Kidney (tissue), 14 donors: ENCODE measurements around the gene EPS8. TPM values are rescaled to one million over a fixed set of nuclear protein-coding genes. Genes with fewer than 3 reads are reported as not detected.

Experiments used
- DNase-seq, 5 donors: peaks; one replicate each; pipeline ENCODE4 v3.0.0-alpha.2; 2013 to 2020
- FAIRE-seq: peaks from 2 replicates; lab custom pipeline; 2012; peaks lifted over from hg19 to GRCh38; lab: Jason Lieb, UNC
- H3K27ac ChIP-seq, 2 donors: one replicate each; pipeline ENCODE4 v1.7.0; 2013; ENCODE audit warnings: low read depth in 2 of 2, low read length in 2 of 2, inconsistent platforms in 1 of 2
- H3K27me3 ChIP-seq: one replicate; pipeline ENCODE4 v1.7.1; 2013; ENCODE audit warnings: low read length, inconsistent platforms; ENCODE audit not compliant: control insufficient read depth, insufficient read depth
- H3K36me3 ChIP-seq, 3 donors: one replicate each; pipeline versions ENCODE4 v1.7.0 to v1.7.1; 2013; ENCODE audit warnings: low read length in 3 of 3, control low read depth in 1 of 3, inconsistent platforms in 1 of 3; ENCODE audit not compliant: insufficient read depth in 3 of 3, control insufficient read depth in 2 of 3
- H3K4me1 ChIP-seq, 3 donors: one replicate each; pipeline versions ENCODE4 v1.7.0 to v1.7.1; 2013; ENCODE audit warnings: low read length in 3 of 3, inconsistent platforms in 1 of 3, low read depth in 1 of 3; ENCODE audit not compliant: control insufficient read depth in 2 of 3, insufficient read depth in 2 of 3
- H3K4me3 ChIP-seq, 3 donors: one replicate each; pipeline versions ENCODE4 v1.7.0 to v1.8.1; 2013; ENCODE audit warnings: low read length in 3 of 3, control low read depth in 1 of 3, inconsistent platforms in 1 of 3
- H3K9ac ChIP-seq, 3 donors: one replicate each; pipeline versions ENCODE4 v1.7.0 to v1.7.1; 2013; ENCODE audit warnings: low read length in 3 of 3, control low read depth in 1 of 3, inconsistent platforms in 1 of 3
- H3K9me3 ChIP-seq, 3 donors: one replicate each; pipeline versions ENCODE4 v1.7.0 to v1.7.1; 2013; ENCODE audit warnings: low read length in 3 of 3, control low read depth in 1 of 3, inconsistent platforms in 1 of 3; ENCODE audit not compliant: control insufficient read depth in 2 of 3, insufficient read depth in 1 of 3
- intact Hi-C: fragments of 100-400 bp; cut with DNase I; formaldehyde crosslinking; loops from one replicate; pipeline ENCODE4 v1.11.1; 2022
- polyA plus RNA-seq: library from polyadenylated mRNA; stranded (reverse); fragments of 350-450 nt; fragmentation: Illumina TruSeq; extraction: RNeasy Lipid Tissue Mini Kit (QIAGEN cat#74804); gene quantifications from one replicate; pipeline ENCODE4 v1.2.3, GENCODE V29; 2014; ENCODE audit warnings: low read depth, low replicate concordance; ENCODE audit not compliant: insufficient read depth
- total RNA-seq: library from RNA; stranded (reverse); fragmentation: NEBNext Ultra II Directional; extraction: Animal tissue kit (Norgen Biotek cat#: 25700); gene quantifications from one replicate; pipeline ENCODE4 v1.2.1, GENCODE V29; 2021
- TF ChIP-seq, protein P1 (sequence below): IDR thresholded peaks from 3 replicates; pipeline ENCODE4 v1.5.1; 2012; ENCODE audit warnings: mild to moderate bottlenecking, moderate library complexity, borderline replicate concordance; ENCODE audit not compliant: insufficient read depth; ENCODE audit errors: extremely low read depth
- donor health status: control.
- donor health status: control.
- donor health status: control.
- donor health status: control.
- donor health status: control.
- donor health status: DM: yes; HTN: yes; CAD: no.
- donor health status: Normal renal cell carcinoma (clear cell type).

Gene EPS8
- total and polyA plus RNA-seq, 2 donors from 2014 or later: 33.9 to 80.3 TPM

DNA sequence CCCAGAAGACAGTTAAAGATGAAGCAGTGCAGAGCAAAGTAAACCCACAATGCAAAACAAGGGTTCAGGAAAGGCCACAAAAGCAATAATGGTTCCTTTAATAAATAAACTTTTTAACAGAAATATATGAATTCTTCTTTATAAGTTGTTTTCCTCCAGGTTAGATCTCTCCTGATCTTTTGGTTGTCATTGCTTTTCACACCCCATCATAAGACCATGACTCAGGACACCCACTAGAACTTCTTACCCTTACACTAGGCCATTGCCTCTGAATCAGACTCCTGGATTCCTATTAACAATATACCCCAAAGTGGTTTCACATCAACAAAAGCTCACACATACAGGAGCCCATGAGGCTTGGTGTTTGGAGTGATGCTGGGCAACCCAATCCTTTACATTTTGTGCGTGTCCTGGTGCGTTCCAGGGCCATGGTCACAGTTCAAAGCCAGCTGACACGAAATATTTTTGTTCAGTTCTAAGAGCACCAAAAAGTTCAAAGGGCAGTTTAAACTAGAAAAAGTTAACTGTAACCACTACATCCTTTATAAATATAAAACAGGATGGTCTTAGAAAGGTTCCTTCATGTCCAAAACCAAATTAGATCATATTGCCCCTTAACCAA, 187.0 kb downstream of the EPS8 start:
- Histone ChIP-seq H3K36me3 (no peaks in the 10 kb centered on the region), H3K9me3 (no peaks in the 10 kb centered on the region), H3K27ac (no peak overlapping the region), H3K9ac (no peak overlapping the region), H3K27me3 (no peaks in the 10 kb centered on the region), H3K4me1 (peaks cover 0 to 6% (median 4%) of the 10 kb centered on the region in 3 donors), H3K4me3 (no peak overlapping the region)
- TF ChIP-seq, protein P1, sequence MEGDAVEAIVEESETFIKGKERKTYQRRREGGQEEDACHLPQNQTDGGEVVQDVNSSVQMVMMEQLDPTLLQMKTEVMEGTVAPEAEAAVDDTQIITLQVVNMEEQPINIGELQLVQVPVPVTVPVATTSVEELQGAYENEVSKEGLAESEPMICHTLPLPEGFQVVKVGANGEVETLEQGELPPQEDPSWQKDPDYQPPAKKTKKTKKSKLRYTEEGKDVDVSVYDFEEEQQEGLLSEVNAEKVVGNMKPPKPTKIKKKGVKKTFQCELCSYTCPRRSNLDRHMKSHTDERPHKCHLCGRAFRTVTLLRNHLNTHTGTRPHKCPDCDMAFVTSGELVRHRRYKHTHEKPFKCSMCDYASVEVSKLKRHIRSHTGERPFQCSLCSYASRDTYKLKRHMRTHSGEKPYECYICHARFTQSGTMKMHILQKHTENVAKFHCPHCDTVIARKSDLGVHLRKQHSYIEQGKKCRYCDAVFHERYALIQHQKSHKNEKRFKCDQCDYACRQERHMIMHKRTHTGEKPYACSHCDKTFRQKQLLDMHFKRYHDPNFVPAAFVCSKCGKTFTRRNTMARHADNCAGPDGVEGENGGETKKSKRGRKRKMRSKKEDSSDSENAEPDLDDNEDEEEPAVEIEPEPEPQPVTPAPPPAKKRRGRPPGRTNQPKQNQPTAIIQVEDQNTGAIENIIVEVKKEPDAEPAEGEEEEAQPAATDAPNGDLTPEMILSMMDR: no peak
- intact Hi-C loops: no loop called here
- DNase-seq: no peak
- no peak for FAIRE-seq

DNA sequence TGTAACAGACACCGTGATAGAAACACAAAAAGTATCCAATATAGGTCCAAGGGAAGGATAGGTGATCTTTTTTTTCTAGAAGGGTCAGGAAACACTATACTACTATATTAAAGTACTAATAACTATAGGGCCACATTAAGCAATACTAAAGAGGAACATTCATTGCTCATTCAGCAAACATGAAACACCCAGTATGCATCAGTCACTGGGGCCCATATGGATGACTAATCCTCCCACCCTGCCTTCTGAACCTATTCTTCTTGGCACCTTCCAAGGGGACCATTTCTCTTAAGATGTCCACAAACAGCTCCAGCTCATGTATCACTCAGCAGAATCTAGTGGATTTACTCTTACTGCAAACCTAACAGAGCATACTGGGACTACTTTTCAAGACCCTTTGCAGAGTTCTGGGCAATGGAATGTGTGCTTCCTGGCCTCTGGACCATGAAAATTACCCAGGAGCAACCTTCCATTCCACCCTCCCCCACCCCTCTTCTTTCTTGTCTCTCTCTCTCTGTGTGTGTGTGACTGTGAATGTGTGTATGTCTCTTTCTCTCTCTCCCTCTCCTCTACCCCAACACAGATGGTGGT, 187.9 kb downstream of the EPS8 start:
- Histone ChIP-seq H3K9me3 (no peaks in the 10 kb centered on the region), H3K9ac (no peak overlapping the region), H3K27me3 (no peaks in the 10 kb centered on the region), H3K4me1 (peaks cover 0 to 6% (median 4%) of the 10 kb centered on the region in 3 donors), H3K36me3 (no peaks in the 10 kb centered on the region), H3K4me3 (no peak overlapping the region), H3K27ac (no peak overlapping the region)
- FAIRE-seq (no peak), DNase-seq (no peak)
- TF ChIP-seq, protein P1: no peak
- intact Hi-C loops: no loop called here

DNA sequence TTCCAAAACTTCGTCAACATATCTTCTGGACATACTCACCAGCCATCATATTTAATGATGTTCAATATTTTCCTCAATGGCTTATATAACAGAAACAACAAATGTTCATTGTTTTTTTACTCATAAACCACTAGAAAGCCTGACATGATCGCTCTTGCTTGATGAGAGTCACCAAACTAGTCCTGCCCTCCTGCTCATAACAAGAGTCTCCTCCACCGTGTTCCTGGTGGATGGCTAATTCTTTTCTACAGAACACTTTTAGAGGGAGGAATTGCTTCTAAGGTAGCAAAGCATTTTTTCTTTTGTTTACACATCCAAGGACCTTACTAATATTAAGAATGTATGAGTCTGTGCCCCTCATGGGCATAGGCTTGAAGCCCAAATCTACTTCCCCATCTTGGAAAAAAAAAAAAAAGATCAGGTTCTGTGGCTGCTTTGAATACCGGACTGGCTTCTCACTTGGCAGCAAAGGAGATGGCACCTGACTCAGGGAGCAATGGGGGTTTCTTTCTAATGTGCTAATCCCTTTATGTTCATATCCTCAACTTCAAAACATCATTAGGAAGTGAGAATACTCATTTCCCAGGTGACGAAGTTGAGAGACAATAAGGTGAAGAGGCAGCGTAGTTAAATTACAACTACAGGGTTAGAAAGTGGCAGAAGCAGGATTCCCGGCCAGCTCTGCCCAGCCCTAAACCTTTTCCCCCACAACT, 188.8 kb downstream of the EPS8 start:
- Histone ChIP-seq H3K27ac (no peak overlapping the region), H3K9ac (no peak overlapping the region), H3K4me1 (peaks cover 0 to 8% (median 4%) of the 10 kb centered on the region in 3 donors), H3K36me3 (no peaks in the 10 kb centered on the region), H3K9me3 (no peaks in the 10 kb centered on the region), H3K4me3 (no peak overlapping the region), H3K27me3 (no peaks in the 10 kb centered on the region)
- no peak for DNase-seq
- TF ChIP-seq, protein P1: no peak
- FAIRE-seq: no peak
- intact Hi-C loops: no loop called here
